ENCODE measurements around the gene IFI27L2.

IFI27L2 gene

DNA sequence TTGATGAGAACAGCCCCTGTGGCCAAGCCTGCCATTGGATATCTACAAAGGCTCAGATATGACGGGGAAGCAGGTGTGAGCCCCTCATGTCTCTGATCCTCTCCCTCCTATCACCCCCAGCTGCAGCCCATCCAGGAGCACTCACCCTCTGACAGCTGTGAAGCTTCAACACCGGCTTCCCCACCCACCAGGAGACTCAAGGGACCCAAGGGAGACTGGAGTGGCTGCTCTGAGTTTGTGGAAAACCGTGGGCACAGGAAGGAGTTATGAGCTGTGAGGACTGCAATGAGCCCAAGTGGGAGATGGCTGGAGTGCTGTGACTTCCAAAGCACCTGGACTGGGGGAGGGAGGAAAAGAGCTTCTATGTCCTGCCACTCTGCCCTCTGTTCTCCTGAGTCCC, 7.9 kb downstream of the IFI27L2 start:
- DNase-seq = no peak

DNA sequence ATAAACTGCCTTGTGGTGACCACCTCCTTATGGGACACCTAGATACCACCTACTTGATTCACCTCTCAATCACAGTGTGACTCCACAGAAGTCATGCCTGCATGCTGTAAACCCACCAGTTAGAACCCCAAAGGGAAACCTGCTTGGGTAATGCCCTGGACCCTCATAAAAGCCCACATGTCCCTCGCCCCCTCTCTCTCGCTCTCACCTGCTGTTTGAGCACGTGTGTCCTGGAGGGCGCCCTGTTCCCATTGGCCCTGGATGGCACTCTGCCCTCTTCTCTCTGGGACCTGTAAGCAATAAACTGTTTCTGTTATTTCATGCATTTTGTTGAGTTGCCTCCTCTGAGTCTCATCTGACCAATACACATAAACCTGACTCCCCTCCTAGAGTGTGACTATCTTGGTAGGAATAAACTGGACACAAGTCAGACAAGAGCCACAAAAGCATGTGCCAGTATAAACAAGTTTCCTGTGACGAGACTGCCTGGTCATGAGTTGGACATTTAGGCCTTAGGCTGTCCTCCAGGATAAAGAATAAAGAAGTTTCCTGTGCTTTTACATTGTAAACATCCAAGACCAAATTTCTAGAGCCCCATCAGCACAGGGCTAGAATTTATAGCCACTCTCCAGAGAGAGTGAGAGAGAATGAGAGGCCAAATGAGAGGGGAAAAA, 8.6 kb downstream of the IFI27L2 start:
- DNase-seq = no peak

DNA sequence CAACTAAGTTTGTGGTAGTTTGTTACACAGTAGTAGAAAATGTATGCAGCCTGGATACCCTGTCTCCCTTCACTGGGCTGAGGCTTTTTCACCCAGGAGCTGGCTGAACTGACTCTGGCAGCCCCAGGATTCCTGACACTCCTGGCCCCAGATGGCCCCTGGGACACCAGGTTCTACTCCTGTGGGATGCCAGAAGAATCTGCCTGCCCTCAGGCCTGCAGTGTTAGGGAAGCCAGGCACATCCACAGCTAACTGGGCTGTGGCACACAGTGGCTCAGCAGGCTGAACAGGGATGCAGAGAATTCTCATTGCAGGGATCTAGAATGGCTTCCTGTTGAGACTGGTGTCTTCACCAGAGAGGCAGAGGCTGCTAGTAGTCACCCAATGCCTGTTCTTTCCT, 10.3 kb downstream of the IFI27L2 start:
- DNase-seq = no peak

DNA sequence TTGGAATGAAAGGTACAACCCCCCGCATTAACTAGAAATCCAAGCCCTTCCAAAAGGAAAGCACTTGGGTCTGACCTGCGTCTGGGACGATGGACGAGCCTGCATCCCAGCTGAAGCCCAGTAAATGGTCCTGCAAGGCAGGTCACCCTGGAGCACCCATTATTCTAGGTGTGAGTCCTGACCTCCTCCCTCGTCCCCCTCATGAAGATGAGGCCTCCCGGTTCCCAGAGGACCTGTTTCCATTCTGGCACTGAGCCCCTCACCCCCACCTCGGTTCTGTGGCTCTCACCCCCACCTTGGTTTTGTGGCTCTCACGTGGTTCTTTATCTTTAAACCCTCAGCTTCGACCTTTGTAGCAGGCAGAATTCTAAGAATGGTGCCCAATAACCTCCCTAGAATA, 11.5 kb downstream of the IFI27L2 start:
- DNase-seq = no peak

DNA sequence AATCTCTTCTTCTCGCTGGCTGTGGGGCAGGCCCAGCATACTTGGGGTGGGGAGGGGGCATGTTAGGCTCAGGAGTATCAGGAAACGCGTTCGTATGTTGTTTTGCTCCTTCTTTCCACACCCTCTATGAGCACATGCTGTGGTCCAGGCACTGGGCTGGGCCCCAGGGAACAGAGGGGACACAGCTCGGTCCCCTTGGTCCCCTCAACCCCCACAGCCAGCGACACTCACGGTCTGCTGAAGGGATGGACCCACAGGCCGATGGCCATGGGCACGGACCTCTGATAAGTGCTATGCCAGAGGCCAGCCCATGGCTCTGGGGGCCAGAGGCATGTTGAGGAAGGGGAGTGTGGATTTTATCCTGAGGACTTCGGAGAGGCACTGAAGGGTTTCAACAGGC, 12.7 kb downstream of the IFI27L2 start:
- no peak for DNase-seq

DNA sequence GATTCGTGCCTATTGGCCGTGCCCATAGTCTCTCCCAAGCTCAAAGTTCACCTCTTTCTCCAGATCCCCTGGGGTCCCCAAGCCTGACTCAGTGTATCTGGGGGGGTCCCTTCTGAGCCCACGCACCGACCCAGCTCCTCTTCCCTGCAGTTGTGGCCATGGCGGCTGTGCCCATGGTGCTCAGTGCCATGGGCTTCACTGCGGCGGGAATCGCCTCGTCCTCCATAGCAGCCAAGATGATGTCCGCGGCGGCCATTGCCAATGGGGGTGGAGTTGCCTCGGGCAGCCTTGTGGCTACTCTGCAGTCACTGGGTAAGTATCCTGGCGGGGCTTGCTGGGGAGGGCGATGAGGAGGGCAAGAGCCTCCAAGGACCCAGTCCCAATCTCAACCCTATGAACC, 13.8 kb downstream of the IFI27L2 start:
- no peak for DNase-seq

DNA sequence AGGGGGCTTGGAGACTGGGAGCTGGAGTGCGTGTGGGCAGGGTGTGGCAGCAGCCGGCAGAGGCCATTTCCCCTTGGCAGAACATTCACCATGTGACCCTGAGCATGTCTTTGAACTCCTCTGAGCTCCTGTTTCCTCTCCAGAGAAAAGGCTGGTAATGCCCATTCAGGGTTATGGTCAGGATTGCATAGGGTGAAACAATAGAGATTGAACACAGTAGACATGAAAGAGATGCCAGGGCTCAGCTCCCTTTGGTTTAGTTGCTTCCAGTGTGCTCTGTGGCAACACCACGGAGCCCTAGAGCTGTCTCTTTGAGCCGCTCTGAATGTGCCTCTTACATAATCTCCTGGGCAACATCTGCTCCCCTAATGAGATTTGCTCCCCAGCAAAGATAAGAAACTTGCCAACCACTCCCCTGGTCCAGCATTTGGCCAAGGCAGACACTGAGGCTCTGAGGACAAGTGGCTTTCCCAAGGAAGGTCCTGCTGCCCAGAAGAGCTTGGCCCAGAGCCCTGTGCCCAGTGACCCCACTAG, 14.3 kb downstream of the IFI27L2 start:
- no peak for DNase-seq

DNA sequence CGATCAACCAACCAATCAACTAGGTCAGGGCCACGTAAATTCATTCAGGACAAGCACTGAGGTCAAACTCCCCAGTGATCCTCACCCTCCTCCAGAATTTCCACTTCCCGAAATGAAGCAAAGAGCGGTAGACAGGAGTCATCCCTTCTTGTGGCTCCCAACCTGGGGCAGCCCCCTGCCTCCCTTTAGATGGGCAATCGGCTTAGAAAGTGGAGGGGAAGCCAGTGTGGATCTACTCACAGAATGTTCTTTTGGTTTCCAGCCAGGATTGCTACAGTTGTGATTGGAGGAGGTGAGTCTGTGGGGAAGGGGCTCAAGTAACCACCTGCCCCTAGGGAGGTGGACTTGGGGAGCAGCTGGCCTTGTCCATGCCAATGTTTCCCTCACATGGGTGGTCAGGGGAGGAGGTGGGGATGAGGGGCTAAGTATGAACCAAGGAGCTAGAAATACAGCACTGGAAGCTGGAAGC, 14.8 kb downstream of the IFI27L2 start:
- DNase-seq = no peak

DNA sequence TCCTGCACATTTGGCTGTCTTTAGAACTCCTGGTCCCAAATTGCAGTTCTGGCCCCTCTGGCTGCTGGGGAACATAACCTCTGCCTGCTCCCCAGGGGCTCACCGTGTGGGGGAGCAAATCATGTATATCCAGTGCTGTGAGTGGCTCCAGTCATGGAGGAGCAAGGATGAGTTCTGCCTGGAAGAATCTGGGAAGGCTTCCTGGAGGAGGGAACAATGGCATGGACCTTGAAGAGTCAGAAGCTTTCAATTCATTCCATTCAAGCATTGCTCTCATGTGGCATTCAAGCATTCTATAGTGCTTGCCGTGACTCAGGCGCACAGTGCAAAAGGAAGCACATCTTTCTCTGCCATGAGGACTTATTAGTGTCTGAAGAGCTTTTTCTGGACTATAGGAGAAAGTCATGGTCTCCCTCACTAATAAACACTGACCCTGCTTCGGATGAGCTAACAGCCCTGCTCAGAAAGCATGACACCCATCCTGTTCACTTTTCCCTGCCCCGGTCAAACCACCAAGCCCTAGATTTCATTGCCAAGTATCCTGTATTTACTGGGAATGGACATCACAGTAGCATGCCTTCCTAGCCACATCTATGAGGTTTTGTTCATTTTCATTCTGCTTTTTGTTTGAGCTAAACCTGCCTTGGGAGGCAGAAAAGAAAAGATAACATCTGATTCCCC, 15.4 kb downstream of the IFI27L2 start:
- no peak for DNase-seq

DNA sequence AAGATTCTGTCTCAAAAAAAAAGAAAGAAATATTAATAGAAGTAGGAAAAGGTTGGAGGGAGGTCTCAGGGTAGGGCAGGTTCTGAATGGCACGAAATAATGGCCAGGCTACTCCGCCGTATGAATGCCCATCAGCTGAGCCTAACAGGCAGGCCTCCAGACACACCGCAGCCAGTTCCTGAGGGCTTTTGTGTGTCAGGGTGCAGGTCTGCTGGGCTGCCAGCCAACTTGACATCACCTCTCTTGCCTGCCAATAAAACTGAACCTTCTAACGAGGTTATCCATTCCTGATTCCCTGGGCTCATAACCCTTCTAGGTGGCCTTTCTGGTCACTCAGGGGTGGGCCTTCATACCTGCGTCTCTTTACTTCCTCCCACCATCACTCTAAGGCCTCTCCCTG, 15.9 kb downstream of the IFI27L2 start:
- no peak for DNase-seq

DNA sequence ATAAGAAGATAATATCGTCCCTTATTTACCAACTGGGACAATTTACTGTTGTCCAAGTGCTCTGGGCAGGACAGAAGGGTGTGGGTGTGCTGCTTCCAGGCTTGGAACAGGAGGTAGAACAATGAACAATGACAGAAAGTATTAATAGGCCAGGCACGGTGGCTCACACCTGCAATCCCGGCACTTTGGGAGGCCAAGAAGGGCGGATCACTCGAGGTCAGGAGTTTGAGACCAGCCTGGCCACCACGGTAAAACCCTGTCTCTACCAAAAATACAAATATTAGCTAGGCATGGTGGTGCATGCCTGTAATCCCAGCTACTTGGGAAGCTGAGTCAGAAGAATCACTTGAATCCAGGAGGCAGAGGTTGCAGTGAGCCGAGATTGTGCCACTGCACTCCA, 16.3 kb downstream of the IFI27L2 start:
- no peak for DNase-seq

DNA sequence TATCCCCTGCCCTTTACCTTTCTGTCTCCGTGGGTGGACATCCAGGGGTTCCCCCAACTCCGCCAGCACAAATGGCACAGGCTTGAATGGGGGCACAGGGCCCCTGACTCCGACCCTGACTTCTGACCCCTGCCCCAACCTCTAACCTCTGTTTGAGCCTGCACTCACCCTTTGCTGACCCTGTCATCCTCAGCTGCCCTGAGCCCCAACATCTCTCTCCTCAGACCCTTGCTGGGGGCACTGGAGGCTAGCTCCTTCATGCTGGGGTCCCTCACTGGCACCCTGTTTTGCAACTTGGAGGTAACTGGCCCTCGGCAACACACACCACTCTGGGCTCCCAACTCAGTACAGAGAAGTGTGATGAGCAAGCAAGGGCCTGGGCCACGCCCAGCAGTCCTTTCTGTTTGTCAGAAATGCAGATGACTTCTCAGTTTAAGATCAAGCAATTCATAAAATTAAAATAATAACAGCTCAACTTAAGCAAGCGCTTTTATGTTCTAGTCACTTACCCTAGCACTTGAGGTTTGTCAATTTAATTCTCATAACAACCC, 16.8 kb downstream of the IFI27L2 start:
- DNase-seq = no peak

DNA sequence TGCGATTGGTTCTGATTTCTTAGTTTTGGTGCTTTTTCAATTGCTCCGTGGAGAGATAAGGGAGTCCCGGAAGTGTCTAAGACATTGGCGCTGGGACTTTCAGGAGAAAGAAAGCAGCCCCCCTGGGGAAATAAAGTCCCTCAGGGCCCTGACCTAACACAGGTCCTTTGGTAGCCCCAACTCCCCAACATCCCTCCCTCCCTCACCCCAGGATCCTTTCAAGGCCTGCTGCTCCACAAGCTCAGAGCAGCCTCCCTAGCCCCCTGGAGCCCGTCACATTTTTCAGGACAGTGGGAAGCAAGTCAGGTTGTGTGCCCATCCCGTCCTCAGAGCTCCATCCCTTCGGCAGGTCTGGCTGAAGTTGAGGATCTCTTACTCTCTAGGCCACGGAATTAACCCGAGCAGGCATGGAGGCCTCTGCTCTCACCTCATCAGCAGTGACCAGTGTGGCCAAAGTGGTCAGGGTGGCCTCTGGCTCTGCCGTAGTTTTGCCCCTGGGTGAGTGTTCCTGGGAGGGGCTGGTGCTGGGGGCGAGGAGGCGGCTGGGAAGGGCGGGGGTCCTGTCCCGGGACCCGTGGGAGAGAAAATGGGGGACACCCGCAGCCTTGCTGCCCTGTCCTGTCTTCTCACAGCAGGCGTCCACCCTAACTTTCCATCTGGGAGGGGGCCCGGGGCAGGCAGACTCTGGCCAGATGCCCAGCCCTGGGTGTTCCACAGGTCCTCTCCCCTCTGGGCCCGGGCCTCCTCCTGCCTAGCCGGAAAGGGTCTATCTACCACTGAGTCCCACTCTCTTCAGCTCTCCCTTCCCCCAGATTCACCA, 17.9 kb downstream of the IFI27L2 start:
- no peak for DNase-seq

DNA sequence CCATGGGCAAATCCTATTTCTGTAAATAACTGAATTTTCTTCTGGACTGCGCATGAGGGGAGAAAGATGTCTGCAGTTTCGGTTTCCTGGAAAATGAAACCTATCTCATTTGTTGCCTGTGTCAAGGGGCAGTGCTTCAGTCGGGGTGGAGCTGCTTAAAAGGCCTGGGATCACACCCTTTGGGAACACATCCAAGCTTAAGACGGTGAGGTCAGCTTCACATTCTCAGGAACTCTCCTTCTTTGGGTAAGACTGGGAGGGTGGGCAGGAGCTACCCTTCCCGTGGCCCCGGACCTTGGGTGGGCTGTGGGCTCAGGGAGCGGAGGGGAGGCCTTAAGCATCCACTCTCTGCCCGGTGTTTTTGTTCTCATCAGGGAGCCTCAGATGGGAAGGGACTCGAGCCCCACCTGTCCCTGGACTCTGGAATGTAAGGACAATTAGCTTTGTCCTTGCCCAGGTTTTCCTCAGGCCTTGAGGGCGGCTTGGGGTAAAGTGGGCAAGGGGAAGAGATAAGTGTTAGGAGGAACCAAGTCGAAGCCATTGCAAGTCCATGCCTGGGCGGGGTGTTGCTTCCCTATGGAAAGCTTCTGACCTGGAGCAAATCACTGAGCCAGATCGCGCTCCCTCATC, 18.7 kb downstream of the IFI27L2 start, which contains the start of gene IFI27:
Gene IFI27 (plus strand): TSS at position 185 of the 630 bp plus-strand sequence.
- no peak for DNase-seq

DNA sequence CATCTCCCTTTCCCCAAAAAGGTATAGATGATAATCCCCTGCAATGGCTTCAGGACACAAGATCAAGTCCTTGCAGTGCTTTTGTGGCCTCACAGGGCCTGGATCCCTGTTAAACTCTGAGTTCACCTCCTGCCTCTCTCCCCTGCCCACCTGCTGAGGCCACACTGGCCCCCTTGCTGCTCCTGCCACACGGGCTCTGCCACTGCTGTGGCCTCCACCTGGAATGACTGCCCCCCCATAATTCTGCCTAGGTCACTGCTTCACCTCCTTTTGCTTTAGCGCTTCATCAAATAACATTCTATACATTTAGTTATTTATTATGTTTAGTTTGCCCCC, 19.5 kb downstream of the IFI27L2 start:
- DNase-seq = no peak

DNA sequence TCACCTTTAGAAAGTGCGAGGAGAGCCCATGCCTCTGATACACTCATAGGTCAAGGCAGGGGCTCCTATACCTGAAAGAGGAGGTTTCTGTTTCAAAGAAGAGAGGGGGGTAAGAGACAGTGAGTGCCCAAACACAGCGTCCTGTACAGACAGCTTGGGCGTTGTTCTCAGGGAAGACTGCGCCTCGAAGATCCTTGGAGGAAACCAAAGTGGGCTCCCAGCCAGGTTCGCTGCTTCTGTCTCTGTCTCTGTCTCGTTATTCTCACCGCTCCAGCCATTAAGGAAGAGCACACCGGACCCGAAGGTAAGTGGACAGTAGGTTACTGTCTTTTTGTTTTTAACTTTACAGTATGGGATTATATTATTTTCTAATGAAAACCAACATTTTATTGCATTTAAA, 24.7 kb downstream of the IFI27L2 start:
- no peak for DNase-seq

DNA sequence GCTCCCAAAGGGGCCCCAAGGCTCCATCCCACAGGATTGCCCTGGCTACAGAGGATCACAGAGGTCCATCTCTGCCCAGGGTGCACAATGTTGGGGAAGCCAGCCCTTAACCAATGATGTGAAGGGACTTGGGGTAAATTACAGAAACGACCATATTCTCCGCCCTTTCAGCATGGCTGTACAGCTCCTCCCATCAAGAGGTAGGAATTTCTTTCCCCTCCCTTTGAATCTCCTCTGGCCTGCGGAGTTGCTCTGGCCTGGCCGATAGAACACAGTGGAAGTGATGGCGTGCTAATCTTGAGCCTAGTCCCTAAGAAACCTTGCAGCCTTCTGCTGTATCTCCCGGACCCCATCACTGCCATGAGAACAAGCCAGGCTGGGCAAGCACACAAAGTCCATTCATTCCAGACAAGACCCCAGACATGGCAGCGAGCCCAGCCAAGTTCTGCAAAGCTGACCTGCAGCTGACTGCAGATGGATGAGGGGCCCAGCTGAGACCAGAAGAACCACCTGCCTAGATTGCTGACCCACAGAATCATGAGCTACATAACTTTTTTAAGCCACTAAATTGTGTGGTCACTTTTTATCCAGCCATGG, 25.8 kb downstream of the IFI27L2 start:
- DNase-seq = no peak

DNA sequence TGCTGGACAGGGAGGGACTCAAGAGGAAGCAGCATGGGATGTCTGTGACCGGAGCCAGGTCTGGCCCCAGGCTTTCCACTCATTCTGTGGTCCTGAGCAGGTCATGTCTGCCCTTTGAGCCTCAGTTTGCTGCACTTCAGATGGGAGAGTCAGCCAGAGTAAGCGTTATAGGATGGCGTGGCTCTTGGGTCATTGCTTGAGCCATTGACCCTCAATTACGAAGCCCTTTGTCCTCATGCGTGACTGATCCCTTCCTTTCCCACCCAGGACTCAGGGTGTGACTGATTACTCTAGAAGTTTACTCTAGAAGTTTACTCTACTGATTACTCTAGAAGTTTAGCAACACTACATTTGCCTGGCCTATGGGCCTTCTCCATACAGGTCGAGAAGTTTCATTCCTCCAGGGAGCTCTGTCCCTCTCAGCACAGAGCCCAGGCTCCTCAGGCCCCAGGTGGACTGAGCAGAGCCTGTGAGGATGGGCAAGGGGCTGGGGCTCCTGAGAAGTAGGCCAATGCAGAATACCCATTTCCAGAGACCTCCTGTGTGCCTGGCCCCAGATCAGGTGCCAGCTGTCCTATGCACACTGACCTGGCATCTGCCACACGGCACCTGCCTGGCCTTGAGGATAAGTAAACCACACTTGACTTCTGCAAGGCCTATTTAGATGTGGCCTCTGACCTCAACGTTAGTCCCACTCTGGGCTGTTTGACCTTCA, 26.5 kb downstream of the IFI27L2 start:
- DNase-seq = no peak

DNA sequence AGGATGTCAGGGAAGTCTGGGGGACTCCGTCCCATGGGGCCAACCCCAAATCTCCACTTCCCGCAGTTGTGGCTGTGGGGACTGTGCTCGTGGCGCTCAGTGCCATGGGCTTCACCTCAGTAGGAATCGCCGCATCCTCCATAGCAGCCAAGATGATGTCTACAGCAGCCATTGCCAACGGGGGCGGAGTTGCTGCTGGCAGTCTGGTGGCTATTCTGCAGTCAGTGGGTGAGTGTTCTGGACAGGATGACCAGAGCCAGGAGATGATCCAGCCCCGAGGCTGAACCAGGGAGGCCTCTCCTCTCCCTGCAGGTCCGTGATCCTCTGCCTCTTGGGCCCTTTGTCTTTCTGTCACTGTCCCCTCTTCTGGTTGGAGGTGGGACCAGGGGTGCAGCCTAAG, 27.7 kb downstream of the IFI27L2 start:
- DNase-seq = no peak

DNA sequence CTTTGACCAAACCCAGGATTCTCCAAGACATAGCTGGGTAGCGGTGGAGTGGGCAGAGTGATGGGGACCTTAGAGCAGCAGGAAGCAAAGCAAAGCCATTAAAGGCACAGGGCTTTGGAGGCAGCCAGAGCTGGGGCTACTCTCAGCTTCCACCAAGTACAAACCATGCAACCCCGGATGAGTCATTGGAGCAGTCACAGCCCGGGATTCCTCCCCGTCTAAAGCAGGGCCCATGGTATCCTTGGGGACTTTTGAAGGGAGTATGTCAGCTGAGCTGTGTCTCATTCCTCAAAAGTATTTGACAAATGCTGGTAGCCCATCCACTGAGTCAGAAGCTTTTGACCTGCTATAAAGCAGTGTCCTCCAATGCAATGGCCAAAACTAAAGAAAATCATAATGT, 28.6 kb downstream of the IFI27L2 start:
- no peak for DNase-seq

DNA sequence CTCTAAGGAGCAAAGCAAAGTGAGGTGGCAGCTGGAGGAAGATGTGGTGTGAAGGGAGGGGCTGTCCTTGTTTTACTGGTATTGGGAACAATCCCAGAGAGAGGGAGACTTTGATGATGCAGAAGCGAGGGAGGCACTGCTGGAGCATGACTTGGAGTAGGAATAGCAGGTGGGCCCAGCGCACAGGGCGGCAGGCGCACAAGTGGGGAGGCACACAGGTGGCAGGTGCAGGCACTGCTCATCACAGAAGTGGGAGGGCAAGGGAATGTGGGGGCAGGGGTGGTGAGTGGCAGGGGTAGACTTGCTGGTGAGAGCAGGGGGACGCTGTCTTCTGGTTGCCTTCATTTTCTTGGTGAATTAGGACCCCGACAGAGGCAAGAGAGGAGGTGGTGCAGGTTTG, 30.4 kb downstream of the IFI27L2 start:
- no peak for DNase-seq
